ENCODE measurements around the gene CEP85. TPM values are rescaled to one million over a fixed set of nuclear protein-coding genes. Genes with fewer than 3 reads are reported as not detected.

Gene CEP85
- total and polyA plus RNA-seq, 9 of the 15 experiments (the other 6 are each of a cell fraction or from before 2014, with no cell fraction given), result 42.1 to 140 (median 92.6) TPM

- POLR2A ChIA-PET, result interaction anchor here (0.8 kb wide), 1 partner anchor 12 kb away, joined by 3 read pairs; no protein-coding TSS in a partner anchor
- Histone ChIP-seq H3K9me1 (ENCODE audit: control insufficient read depth, insufficient read depth, low read length) (no peaks in the 10 kb centered on the region), H3K4me2 (ENCODE audit: insufficient read depth, low read length) (no peak overlapping the region), H3K27me3 (ENCODE audit: control insufficient read depth in 2 of 2, insufficient read depth in 2 of 2, low read length in 2 of 2) (no peaks in the 10 kb centered on the region), H4K20me1 (replicated peaks; ENCODE audit: control insufficient read depth, insufficient read depth, low read length) (0 out of 2 replicates have a peak, but pooled peaks cover 6% of the 10 kb centered on the region), H3K36me3 (ENCODE audit: control insufficient read depth, insufficient read depth, low read length) (no peaks in the 10 kb centered on the region), H3K79me2 (ENCODE audit: control insufficient read depth, insufficient read depth, low read length) (no peaks in the 10 kb centered on the region), H2AFZ (ENCODE audit: low read depth, low read length) (no peak overlapping the region), H3K4me1 (replicated peaks in 1 of 2; ENCODE audit: control insufficient read depth in 2 of 2, insufficient read depth in 2 of 2, low read length in 2 of 2) (peaks cover 0 to 27% of the 10 kb centered on the region in 2 experiments; a peak in 2 of 5 replicates), H3K9ac (ENCODE audit: insufficient read depth in 1 of 2, low read depth in 2 of 2, low read length in 2 of 2) (peak overlapping the region in 1 of 2 experiments; percentile 65; a peak in 2 of 4 replicates), H3K4me3 (no peak overlapping the region), H3K27ac (ENCODE audit: extremely low read depth, low read depth, low read length) (no peak overlapping the region), H3K9me3 (replicated peaks; ENCODE audit: control insufficient read depth, insufficient read depth, low read depth, low read length) (no peaks in the 10 kb centered on the region)
- ATAC-seq (no peak), DNase-seq (ENCODE audit: extremely low read depth in 1 of 4, low spot score in 3 of 4) (no peak), FAIRE-seq (no peak)
- no peak for TF ChIP-seq RBM25 (IDR thresholded peaks at IDR 0.05; ENCODE audit: low read depth, low read length, severe bottlenecking)
- no peak for TF ChIP-seq NR2C2 (CRISPR knock-in tag; IDR thresholded peaks at IDR 0.05)
- TF ChIP-seq NR2C2 (tag; IDR thresholded peaks at IDR 0.05), result no peak
- TF ChIP-seq ZNF274 (IDR thresholded peaks at IDR 0.05; ENCODE audit: borderline replicate concordance, low read depth, low read length), result no peak
- TF ChIP-seq ZC3H4 (CRISPR knock-in tag; IDR thresholded peaks at IDR 0.05; ENCODE audit: borderline replicate concordance), result no peak
- TF ChIP-seq TBL1XR1 (IDR thresholded peaks at IDR 0.05; ENCODE audit: low read length in 2 of 2), result no peak
- TF ChIP-seq ZBED1 (IDR thresholded peaks at IDR 0.05), result no peak
- in situ Hi-C loops (cut with MboI) (no loop called here), intact Hi-C loops (cut with micrococcal nuclease) (no loop called here)
- CTCF ChIA-PET (ENCODE audit: low intra/inter-chr PET ratio), result no interaction called here
- BruUV-seq (replicated peaks), result no TSS peak
- 79% methylated on average over 8 of the region's 8 CpGs for WGBS (ENCODE audit: insufficient coverage, low coverage, missing lambda C conversion rate)
Measured at GRCh38 chr1:26188477-26188876, 45.5 kb upstream of the CEP85 start.

Measured in K562 (cell line).